ENCODE measurements around the gene FAM180A. TPM values are rescaled to one million over a fixed set of nuclear protein-coding genes. Genes with fewer than 3 reads are reported as not detected.

Gene FAM180A
- total RNA-seq, 2 experiments from 2014 or later = not detected

GRCh38 chr7:135706038-135706742 is 42.4 kb downstream of the FAM180A start:
- Histone ChIP-seq H3K27ac (ENCODE audit: low read depth, low read length, poor library complexity, severe bottlenecking) (no peak overlapping the region), H3K4me3 (ENCODE audit: low read depth, low read length, poor library complexity, severe bottlenecking) (no peak overlapping the region), H3K9me3 (ENCODE audit: low read length) (no peaks in the 10 kb centered on the region), H3K36me3 (ENCODE audit: insufficient read depth, low read length) (no peaks in the 10 kb centered on the region), H4K20me1 (ENCODE audit: insufficient read depth, low read length) (no peaks in the 10 kb centered on the region), H3K4me2 (ENCODE audit: low read length) (no peak overlapping the region), H3K79me2 (ENCODE audit: insufficient read depth, low read depth, low read length) (no peaks in the 10 kb centered on the region), H3K9me2 (ENCODE audit: insufficient read depth, low read length) (no peaks in the 10 kb centered on the region), H2AFZ (ENCODE audit: low read length) (no peak overlapping the region), H3K4me1 (ENCODE audit: insufficient read depth, low read length, poor library complexity, severe bottlenecking) (no peaks in the 10 kb centered on the region)
- ChIA-PET CTCF (ENCODE audit: unreplicated experiment) (interaction anchor here (0.6 kb wide), 1 partner anchor 432 kb away, joined by 3 read pairs; no protein-coding TSS in a partner anchor), POLR2A (no interaction called here)
- no peak for DNase-seq (ENCODE audit: low spot score)
- no TSS peak for BruUV-seq (replicated peaks)
- no peak for TF ChIP-seq EZH2phosphoT487 (IDR thresholded peaks at IDR 0.05; ENCODE audit: borderline replicate concordance, low read depth, low read length)
- no peak for TF ChIP-seq CTCF (conservative IDR thresholded peaks at IDR 0.05; ENCODE audit: low read length)
- intact Hi-C loops (cut with micrococcal nuclease; ENCODE audit: unreplicated experiment) = no loop called here

- Histone ChIP-seq H3K9me3 (ENCODE audit: low read length) (no peaks in the 10 kb centered on the region), H3K4me3 (ENCODE audit: low read depth, low read length, poor library complexity, severe bottlenecking) (no peak overlapping the region), H3K27ac (ENCODE audit: low read depth, low read length, poor library complexity, severe bottlenecking) (no peak overlapping the region), H3K4me1 (ENCODE audit: insufficient read depth, low read length, poor library complexity, severe bottlenecking) (no peaks in the 10 kb centered on the region), H3K4me2 (ENCODE audit: low read length) (no peak overlapping the region), H3K36me3 (ENCODE audit: insufficient read depth, low read length) (no peaks in the 10 kb centered on the region), H3K79me2 (ENCODE audit: insufficient read depth, low read depth, low read length) (no peaks in the 10 kb centered on the region), H4K20me1 (ENCODE audit: insufficient read depth, low read length) (no peaks in the 10 kb centered on the region), H3K9me2 (ENCODE audit: insufficient read depth, low read length) (no peaks in the 10 kb centered on the region), H2AFZ (ENCODE audit: low read length) (no peak overlapping the region)
- TF ChIP-seq CTCF (conservative IDR thresholded peaks at IDR 0.05; ENCODE audit: low read length) (no peak), EZH2phosphoT487 (IDR thresholded peaks at IDR 0.05; ENCODE audit: borderline replicate concordance, low read depth, low read length) (no peak)
- ChIA-PET CTCF (ENCODE audit: unreplicated experiment) (no interaction called here), POLR2A (interaction anchor here (0.6 kb wide), 2 partner anchors 137 to 431 kb away, joined by 3 to 4 read pairs; no protein-coding TSS in a partner anchor)
- no TSS peak for BruUV-seq (replicated peaks)
- intact Hi-C loops (cut with micrococcal nuclease; ENCODE audit: unreplicated experiment) = no loop called here
- no peak for DNase-seq (ENCODE audit: low spot score)
These were observed 43.9 kb downstream of the FAM180A start for GRCh38 chr7:135704698-135705097.

- DNase-seq (ENCODE audit: low spot score) = peak; percentile 22
- BruUV-seq (replicated peaks) = no TSS peak
- CTCF ChIA-PET (ENCODE audit: unreplicated experiment) = interaction anchor here (0.6 kb wide), 1 partner anchor 153 kb away, joined by 3 read pairs; no protein-coding TSS in a partner anchor
These were observed 44.5 kb downstream of the FAM180A start for GRCh38 chr7:135704074-135704473.

More at GRCh38 chr7:135704074-135704473, 44.5 kb downstream of the FAM180A start:
- H2AFZ ChIP-seq (ENCODE audit: low read length) = no peak overlapping the region
- H3K36me3 ChIP-seq (ENCODE audit: insufficient read depth, low read length) = no peaks in the 10 kb centered on the region
- POLR2A ChIA-PET = interaction anchor here (0.6 kb wide), 1 partner anchor 430 kb away, joined by 3 read pairs; no protein-coding TSS in a partner anchor
- intact Hi-C loops (cut with micrococcal nuclease; ENCODE audit: unreplicated experiment) = no loop called here
- no peaks in the 10 kb centered on the region for H3K79me2 ChIP-seq (ENCODE audit: insufficient read depth, low read depth, low read length)
- no peak overlapping the region for H3K4me3 ChIP-seq (ENCODE audit: low read depth, low read length, poor library complexity, severe bottlenecking)
- TF ChIP-seq EZH2phosphoT487 (IDR thresholded peaks at IDR 0.05; ENCODE audit: borderline replicate concordance, low read depth, low read length) (no peak), CTCF (conservative IDR thresholded peaks at IDR 0.05; ENCODE audit: low read length) (peak; percentile 71)
- H3K9me3 ChIP-seq (ENCODE audit: low read length) = no peaks in the 10 kb centered on the region
- no peaks in the 10 kb centered on the region for H4K20me1 ChIP-seq (ENCODE audit: insufficient read depth, low read length)
- H3K4me1 ChIP-seq (ENCODE audit: insufficient read depth, low read length, poor library complexity, severe bottlenecking) = no peaks in the 10 kb centered on the region
- no peak overlapping the region for H3K4me2 ChIP-seq (ENCODE audit: low read length)
- no peak overlapping the region for H3K27ac ChIP-seq (ENCODE audit: low read depth, low read length, poor library complexity, severe bottlenecking)
- H3K9me2 ChIP-seq (ENCODE audit: insufficient read depth, low read length) = no peaks in the 10 kb centered on the region
